IgD-negative memory B cell (primary cell): ENCODE measurements around the gene TKFC. TPM values are rescaled to one million over a fixed set of nuclear protein-coding genes. Genes with fewer than 3 reads are reported as not detected.

Source experiments
- H3K27ac Mint-ChIP-seq, 3 donors: one replicate each; pipeline ENCODE4 v1.8.0; 2020 to 2022; ENCODE audit warnings: mild to moderate bottlenecking in 3 of 3, mixed read lengths in 3 of 3, moderate library complexity in 1 of 3
- H3K27me3 Mint-ChIP-seq: one replicate; pipeline ENCODE4 v1.8.0; 2021; ENCODE audit warnings: mixed read lengths
- H3K36me3 Mint-ChIP-seq: one replicate; pipeline ENCODE4 v1.8.0; 2020; ENCODE audit warnings: mild to moderate bottlenecking, mixed read lengths
- H3K4me1 Mint-ChIP-seq, 3 donors: one replicate each; pipeline ENCODE4 v1.8.0; 2020 to 2022; ENCODE audit warnings: mixed read lengths in 3 of 3, mild to moderate bottlenecking in 1 of 3
- H3K4me3 Mint-ChIP-seq, 4 donors: one replicate each; pipeline ENCODE4 v1.8.0; 2020 to 2022; ENCODE audit warnings: mild to moderate bottlenecking in 4 of 4, mixed read lengths in 4 of 4, moderate library complexity in 3 of 4
- H3K9me3 Mint-ChIP-seq, 3 donors: one replicate each; pipeline ENCODE4 v1.8.0; 2020 to 2021; ENCODE audit warnings: mixed read lengths in 3 of 3, mild to moderate bottlenecking in 1 of 3
- polyA plus RNA-seq: library from polyadenylated mRNA; unstranded; fragments of 300-500 nt; fragmentation: Illumina TruSeq; gene quantifications from one replicate; pipeline ENCODE4 v1.2.3, GENCODE V29; 2021

Gene TKFC, protein sequence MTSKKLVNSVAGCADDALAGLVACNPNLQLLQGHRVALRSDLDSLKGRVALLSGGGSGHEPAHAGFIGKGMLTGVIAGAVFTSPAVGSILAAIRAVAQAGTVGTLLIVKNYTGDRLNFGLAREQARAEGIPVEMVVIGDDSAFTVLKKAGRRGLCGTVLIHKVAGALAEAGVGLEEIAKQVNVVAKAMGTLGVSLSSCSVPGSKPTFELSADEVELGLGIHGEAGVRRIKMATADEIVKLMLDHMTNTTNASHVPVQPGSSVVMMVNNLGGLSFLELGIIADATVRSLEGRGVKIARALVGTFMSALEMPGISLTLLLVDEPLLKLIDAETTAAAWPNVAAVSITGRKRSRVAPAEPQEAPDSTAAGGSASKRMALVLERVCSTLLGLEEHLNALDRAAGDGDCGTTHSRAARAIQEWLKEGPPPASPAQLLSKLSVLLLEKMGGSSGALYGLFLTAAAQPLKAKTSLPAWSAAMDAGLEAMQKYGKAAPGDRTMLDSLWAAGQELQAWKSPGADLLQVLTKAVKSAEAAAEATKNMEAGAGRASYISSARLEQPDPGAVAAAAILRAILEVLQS
- 46.1 TPM for polyA plus RNA-seq

DNA sequence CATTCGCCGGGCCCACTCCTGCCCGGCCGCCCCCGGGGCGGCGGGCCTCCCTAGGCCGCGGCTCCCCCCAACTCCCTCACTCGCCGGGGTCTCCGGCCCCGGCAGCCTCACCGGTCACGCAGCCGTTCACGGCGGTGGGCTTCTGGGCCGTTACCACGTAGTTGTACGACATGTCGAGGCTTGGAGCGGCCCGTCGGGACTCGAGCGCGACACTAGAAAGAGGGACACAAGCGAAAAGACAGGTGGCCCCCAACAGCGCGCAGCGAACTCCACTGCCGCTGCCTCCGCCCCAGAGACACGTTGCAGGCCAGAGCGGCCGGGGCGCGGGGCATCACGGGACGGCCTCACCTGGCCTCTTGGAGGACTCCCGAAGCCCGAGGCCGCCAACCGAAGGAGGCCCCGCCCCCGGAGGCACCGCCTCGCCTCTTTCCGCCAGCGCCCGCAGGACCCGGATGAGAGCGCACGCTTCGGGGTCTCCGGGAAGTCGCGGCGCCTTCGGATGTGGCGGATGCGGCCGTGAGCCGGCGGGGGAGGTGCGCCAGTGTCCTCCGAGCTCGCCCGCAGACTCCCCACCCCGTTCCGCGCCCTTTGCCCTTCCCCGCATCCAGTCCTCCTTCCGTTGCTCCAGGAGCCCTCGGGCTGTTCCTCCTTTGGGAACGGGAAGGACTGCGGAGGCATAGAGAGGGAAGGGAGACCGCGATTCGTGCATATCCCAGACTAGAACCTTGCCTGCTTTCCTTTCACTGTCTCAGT, at the start of gene TKFC, which contains the start of gene DDB1:
TSS of gene TKFC (plus strand) at position 432 of the 753 bp plus-strand sequence. CDS start 1,501 bp downstream, outside the sequence.
TSS of gene DDB1 (minus strand) at position 309 of the 753 bp plus-strand sequence. CDS start at position 172, 137 bp downstream.
- peak within 1 kb of the TSS; percentile 84 to 96 (median 95) for H3K27ac Mint-ChIP-seq
- peaks cover 36 to 41% (median 40%) of the 10 kb centered on the region in 3 donors for H3K4me1 Mint-ChIP-seq
- H3K27me3 Mint-ChIP-seq, result no peaks in the 10 kb centered on the region
- H3K4me3 Mint-ChIP-seq, result peak within 1 kb of the TSS; percentile 85 to 97 (median 92)
- no peaks in the 10 kb centered on the region for H3K9me3 Mint-ChIP-seq
- H3K36me3 Mint-ChIP-seq, result no peaks in the 10 kb centered on the region

DNA sequence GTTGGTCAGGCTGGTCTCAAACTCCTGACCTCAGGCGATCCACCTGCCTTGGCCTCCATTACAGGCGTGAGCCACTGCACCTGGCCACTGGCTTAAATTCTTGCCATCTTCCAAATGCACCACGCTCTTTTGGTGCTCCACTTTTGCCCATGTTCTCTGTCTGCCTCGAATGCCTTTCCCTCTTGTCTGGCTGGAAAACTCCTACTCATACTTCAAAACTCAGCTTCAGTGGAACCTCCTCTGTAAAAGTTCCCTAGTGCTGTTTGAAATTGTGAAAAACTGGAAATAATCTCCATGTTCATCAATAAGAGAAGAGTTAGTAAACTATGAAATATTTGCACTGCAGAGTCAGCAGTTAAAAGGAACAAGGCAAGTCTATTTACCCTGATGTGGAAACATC, 49.4 kb upstream of the TKFC start:
- peak overlapping the region in 1 of 4 donors; percentile 34 for H3K4me3 Mint-ChIP-seq
- peaks cover 2% of the 10 kb centered on the region for H3K36me3 Mint-ChIP-seq
- H3K27ac Mint-ChIP-seq, result no peak overlapping the region
- no peaks in the 10 kb centered on the region for H3K9me3 Mint-ChIP-seq
- peaks cover 0 to 1% (median 0%) of the 10 kb centered on the region in 3 donors for H3K4me1 Mint-ChIP-seq
- H3K27me3 Mint-ChIP-seq, result no peaks in the 10 kb centered on the region

DNA sequence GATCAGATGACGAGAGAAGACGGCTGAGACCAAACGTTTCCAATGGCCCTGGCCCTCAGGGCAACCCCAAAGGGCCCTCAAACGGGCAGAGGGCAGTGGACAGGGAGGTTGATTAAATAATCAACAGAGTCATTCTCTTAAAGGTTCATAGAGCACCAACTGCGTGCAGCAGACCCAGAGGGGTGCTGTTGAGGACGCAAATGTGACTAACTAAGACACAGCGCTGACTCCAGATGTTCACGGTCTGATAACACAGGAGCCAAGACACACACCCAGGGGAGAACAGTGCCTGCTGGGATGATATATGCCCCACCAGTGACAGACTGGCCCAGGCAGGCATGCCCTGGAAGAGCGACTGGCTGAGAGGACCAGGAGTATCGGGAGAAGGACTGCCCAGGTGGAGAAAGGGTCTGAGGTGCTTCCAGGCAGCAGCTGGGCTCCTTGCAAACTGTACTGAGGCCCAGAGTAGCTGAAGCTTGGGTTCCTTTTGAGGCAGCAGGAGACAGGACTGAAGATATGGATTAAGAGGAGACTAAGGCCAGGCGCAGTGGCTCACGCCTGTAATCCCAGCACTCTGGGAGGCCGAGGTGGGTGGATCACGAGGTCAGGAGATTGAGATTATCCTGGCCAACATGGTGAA, 45.6 kb upstream of the TKFC start:
- Mint-ChIP-seq H3K4me1 (peaks cover 0 to 1% (median 0%) of the 10 kb centered on the region in 3 donors), H3K4me3 (no peak overlapping the region), H3K36me3 (peaks cover 2% of the 10 kb centered on the region), H3K27ac (no peak overlapping the region), H3K9me3 (no peaks in the 10 kb centered on the region), H3K27me3 (no peaks in the 10 kb centered on the region)

DNA sequence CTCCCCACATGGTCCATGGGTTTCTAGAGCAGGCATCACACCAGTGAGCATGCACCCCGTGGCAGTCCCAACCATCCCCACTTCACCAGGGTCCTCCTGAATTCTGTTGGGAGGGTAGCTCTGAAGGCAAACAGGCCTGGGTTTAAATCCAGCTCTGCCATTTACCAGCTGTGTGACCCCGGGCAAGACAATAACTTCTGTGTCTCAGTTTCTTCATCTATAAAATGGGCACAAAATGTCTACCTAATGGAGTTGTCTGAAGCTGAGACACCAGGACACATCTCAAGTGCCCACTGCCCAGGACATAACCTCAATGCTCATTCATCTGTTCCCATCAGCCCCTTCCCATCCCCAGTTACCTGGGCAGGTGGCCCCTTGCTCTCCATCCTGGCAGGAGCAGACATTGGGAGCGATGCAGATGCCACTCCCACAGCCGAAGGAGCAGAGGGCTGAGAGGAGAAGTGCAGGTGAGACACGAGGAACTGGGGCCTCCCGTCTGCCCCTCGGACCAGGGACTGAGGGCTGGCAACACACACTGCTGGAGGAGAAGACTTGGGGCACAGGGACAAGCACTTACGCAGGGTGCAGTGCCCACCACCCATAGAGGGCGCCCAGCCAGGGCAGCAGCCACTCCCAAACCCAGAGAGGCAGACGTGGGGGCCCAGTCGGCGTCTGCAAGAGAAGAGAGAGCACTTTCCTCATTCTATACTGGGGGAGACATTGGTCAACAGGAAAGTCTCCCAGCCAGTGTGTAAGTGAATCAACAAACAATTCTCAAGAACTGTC, 41.9 kb upstream of the TKFC start:
- Mint-ChIP-seq H3K27ac (no peak overlapping the region), H3K4me3 (peak overlapping the region in 2 of 4 donors; percentile 21 to 28), H3K9me3 (no peaks in the 10 kb centered on the region), H3K36me3 (peaks cover 2% of the 10 kb centered on the region), H3K4me1 (peaks cover 4 to 9% (median 6%) of the 10 kb centered on the region in 3 donors), H3K27me3 (peaks cover 7% of the 10 kb centered on the region)

DNA sequence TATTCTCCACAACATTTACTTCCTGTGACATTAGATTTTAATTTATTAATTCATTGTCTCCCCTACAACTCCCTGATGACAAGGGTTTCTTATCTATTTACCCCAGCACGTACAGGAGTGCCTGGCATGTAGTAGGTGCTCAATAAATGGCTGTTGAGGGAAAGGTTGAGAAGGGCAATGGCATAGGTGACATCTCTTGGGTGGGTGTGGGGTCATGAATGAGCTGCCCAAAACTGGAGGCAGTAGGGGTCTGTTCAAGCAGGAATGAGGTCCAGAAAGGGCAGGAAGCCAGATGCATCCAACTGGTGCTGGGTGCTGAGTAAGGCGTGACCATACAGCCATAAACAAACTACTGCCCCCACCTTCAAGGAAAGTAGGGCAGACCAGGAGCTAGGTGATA, 40.7 kb upstream of the TKFC start:
- H3K27me3 Mint-ChIP-seq, result peaks cover 7% of the 10 kb centered on the region
- H3K9me3 Mint-ChIP-seq, result no peaks in the 10 kb centered on the region

DNA sequence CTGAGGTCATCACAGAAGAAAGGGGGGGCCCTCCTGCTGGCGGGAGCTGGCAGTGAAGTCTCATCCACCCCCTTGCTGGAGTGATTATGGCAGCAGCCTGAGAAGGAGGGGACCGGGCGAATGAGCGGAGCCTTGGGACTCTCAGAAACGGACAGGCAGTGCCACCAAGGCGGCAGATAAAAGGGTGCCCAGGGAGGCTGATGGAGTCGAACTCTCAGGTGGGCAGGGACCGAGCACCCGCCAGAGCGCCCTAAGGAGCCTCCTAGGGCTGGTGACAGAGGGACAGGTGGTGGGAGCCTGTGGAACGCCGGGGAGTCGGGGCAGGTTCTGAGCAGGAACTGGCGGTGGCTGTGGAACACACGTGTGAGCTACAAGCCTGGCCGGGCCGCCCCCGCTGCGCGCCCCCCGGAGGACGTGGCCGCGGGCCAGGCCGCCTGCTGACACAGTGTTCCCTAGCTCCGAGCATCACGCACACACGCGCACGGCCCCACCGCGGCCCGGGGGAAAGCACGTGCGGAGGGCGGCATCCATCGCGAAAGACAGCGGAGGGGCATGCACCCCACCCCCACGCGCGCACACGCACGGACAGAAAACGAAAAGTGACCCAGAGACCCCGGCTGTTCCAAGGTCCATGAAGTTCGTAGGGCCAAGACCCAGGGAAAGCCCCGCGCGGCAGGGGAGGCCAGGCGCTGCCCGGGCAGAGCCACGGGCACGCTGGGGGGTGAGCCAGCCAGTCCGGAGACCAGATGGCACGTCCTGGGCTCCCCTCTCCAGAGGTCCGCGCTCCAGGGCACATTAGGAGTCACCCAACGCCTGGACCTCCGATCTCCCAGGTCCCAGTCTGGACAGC, 38.9 kb upstream of the TKFC start:
- Mint-ChIP-seq H3K4me1 (peaks cover 5 to 13% (median 6%) of the 10 kb centered on the region in 3 donors), H3K36me3 (peaks cover 2% of the 10 kb centered on the region), H3K27me3 (peaks cover 7% of the 10 kb centered on the region), H3K4me3 (peak overlapping the region; percentile 78 to 91 (median 84)), H3K9me3 (no peaks in the 10 kb centered on the region), H3K27ac (no peak overlapping the region)

More for the DNA sequence above, 40.7 kb upstream of the TKFC start:
- peaks cover 6 to 10% (median 7%) of the 10 kb centered on the region in 3 donors for H3K4me1 Mint-ChIP-seq
- H3K4me3 Mint-ChIP-seq, result peak overlapping the region in 2 of 4 donors; percentile 28 to 46
- H3K36me3 Mint-ChIP-seq, result peaks cover 2% of the 10 kb centered on the region
- H3K27ac Mint-ChIP-seq, result no peak overlapping the region

DNA sequence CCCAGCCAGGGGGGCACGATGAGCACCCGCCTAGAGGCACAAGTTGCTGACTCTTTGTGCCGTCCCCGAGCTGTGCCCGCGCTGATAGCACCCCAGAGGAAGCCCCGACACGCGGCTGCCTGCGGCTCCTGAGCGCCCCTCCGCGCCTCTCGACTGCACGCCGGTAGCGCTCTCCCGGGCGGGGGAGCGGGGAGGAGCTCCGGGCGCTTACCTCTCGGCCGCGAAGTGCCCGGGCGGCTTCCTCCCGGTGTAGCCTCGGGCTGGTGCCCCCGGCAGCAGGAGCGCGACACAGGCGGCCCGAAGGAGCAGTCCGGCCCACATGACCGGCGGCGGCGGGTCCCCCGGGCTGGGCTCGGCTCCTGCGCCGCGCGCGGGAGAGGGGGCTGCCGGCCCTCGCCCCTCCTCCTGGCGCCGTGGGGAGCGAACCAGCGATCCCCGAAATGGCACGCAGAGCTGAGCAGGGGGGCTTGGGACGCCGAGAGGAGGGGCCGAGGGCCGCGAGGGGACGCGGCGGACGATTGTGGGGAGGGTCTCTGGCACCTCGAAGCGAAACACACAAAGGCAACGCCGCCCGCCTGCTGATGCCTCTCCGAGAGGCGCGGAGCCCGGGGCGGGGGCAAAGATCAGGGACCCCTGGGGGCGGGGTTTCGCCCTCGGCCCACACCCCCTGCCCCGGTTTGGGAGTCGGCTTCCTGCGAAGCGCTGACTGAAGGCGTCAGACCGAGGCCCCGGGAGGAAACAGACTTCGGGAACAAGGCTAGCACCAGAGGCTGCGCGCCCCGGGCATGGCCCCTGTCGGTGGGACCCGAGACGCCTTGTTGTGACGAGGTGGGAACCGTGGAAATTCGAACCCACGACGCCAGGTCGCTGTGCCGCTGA, 38.1 kb upstream of the TKFC start, which contains the start of gene VWCE:
TSS of gene VWCE (minus strand) at position 600 of the 879 bp plus-strand sequence. CDS start at position 321, 279 bp downstream.
- Mint-ChIP-seq H3K4me1 (peaks cover 5 to 13% (median 6%) of the 10 kb centered on the region in 3 donors), H3K4me3 (peak within 1 kb of the TSS; percentile 78 to 87 (median 84)), H3K9me3 (no peaks in the 10 kb centered on the region), H3K36me3 (peaks cover 2% of the 10 kb centered on the region), H3K27me3 (peaks cover 7% of the 10 kb centered on the region), H3K27ac (no peak within 1 kb of the TSS)

DNA sequence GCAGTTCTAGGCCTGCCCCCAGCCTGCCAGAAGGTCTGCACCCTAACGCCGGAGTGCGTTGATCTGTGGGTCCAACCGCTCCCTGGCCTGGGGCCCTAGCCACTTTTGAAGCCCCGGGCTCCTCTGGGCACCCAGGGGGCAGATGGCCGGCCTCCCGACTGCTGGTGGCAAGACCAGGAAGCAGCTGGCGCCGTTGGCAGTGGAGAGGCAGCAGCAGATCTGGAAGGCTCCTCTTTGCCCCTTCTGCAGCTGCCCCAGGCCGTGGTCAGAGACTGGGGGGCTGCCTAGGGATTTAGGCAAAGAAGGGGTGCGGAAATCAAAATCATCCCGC, 37.5 kb upstream of the TKFC start:
- Mint-ChIP-seq H3K4me1 (peaks cover 5 to 13% (median 6%) of the 10 kb centered on the region in 3 donors), H3K27ac (no peak overlapping the region), H3K36me3 (peaks cover 4% of the 10 kb centered on the region), H3K4me3 (no peak overlapping the region), H3K9me3 (no peaks in the 10 kb centered on the region), H3K27me3 (peaks cover 7% of the 10 kb centered on the region)

DNA sequence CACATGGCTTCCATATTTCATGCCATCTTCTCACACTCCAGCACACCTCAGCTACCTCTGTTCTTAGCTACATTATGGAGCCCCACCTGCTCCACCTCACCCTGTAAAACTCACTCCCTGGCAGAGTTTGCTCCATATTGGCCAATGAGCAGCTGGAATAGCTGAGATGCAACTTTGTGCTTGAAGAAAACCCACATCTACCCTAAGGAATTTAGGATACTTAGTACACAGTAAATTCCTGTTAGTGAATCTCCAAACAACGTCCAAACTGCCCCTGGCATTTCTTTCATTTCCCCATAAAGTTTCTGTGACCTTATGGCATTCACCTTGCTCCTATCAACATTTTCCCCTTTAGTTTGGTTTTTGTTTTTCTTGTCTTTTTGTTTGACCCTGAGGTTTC, 35.7 kb upstream of the TKFC start:
- Mint-ChIP-seq H3K4me1 (peaks cover 5 to 13% (median 6%) of the 10 kb centered on the region in 3 donors), H3K27ac (no peak overlapping the region), H3K4me3 (peak overlapping the region in 3 of 4 donors; percentile 49 to 66 (median 55)), H3K9me3 (no peaks in the 10 kb centered on the region), H3K36me3 (peaks cover 4% of the 10 kb centered on the region), H3K27me3 (peaks cover 7% of the 10 kb centered on the region)

DNA sequence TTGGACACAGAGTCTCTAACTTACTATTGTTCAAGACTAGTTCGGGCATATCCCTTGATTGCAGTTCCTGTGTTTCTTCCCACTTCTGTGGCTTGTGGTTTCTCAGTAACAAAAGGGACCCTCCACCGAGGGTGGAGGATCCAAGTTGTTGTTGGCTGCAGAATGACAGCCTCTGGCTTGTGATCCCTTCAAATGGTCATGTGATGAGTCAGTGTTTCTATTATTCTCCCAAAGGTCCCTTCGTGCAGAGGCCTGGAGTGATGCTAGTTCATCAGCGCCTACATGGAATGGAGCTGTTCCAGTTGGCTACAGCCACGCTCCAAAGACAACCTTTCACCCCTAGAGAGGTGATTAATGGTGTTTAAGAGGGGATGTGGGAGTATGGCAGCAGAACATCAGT, 35.3 kb upstream of the TKFC start:
- Mint-ChIP-seq H3K27me3 (peaks cover 7% of the 10 kb centered on the region), H3K4me3 (peak overlapping the region in 1 of 4 donors; percentile 55), H3K36me3 (peaks cover 4% of the 10 kb centered on the region), H3K9me3 (no peaks in the 10 kb centered on the region), H3K27ac (no peak overlapping the region), H3K4me1 (peaks cover 5 to 13% (median 6%) of the 10 kb centered on the region in 3 donors)

DNA sequence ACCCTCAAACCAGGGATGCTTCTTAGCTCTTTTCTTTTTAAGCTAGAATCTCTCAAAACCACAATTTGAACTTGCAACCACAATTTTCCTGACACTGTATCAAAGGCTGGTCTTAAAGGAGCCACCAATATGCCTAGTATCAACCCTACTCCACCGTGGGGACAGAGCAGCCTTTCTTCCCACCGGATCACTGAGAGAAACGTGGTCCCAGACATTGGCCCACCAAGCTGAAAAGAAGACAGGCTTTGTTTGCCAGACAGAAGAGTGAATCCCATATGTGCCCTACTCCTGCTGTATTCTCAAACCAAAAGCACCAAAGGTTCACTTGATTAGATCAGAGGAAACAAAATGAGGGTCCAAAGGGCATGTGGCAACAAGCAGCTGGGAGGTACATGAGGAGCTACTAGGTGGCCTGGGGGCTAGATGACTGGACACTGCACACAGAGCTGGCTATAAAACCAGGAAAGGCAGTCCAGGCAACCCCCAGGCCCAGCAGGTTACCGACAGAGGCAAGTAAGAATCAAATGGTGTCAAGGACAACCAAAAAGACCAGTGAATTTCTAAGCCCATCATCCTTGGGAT, 34.3 kb upstream of the TKFC start:
- H3K4me3 Mint-ChIP-seq, result no peak overlapping the region

DNA sequence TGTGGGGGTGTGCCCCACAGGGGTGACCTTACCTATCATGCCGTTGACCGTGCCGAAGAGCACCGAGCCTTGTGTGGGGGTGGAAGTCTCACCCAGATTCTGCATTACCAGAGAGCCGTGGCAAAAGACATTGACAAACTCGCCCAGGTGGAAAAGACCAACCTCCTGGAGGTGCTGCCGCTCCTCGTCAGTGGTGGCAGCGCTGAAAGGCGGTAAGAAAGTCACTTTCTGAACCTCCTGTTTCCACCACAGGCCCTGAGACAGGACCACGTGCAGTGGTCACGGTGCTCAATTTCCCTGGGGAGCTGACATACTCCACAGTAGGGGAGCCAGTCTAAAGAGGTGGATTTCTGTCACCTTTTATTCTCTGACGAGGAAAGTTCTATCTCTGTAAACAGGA, 30.5 kb upstream of the TKFC start:
- Mint-ChIP-seq H3K4me3 (no peak overlapping the region), H3K9me3 (no peaks in the 10 kb centered on the region), H3K27ac (no peak overlapping the region), H3K4me1 (peaks cover 0 to 3% (median 0%) of the 10 kb centered on the region in 3 donors), H3K27me3 (no peaks in the 10 kb centered on the region), H3K36me3 (peaks cover 7% of the 10 kb centered on the region)

More for the DNA sequence above, 34.3 kb upstream of the TKFC start:
- Mint-ChIP-seq H3K36me3 (peaks cover 7% of the 10 kb centered on the region), H3K27me3 (peaks cover 2% of the 10 kb centered on the region), H3K4me1 (peaks cover 5 to 10% (median 6%) of the 10 kb centered on the region in 3 donors), H3K27ac (no peak overlapping the region), H3K9me3 (no peaks in the 10 kb centered on the region)
